Liver (tissue), 9 donors: ENCODE results near the gene HMX3. TPM values are rescaled to one million over a fixed set of nuclear protein-coding genes. Genes with fewer than 3 reads are reported as not detected.

Experiments
- DNase-seq: peaks from one replicate; pipeline ENCODE4 v3.0.0-alpha.2; 2017; ENCODE audit warnings: low spot score
- H3K27ac ChIP-seq, 2 donors: one replicate each; pipeline ENCODE4 v1.7.0; 2013; ENCODE audit warnings: inconsistent platforms in 2 of 2, low read length in 2 of 2, control low read depth in 1 of 2, low read depth in 1 of 2, mild to moderate bottlenecking in 1 of 2
- H3K27me3 ChIP-seq, 4 donors: one replicate each; pipeline versions ENCODE4 v1.6.1 to v1.7.0; 2013; ENCODE audit warnings: low read length in 3 of 4, inconsistent platforms in 1 of 4, mild to moderate bottlenecking in 1 of 4, moderate library complexity in 1 of 4; ENCODE audit not compliant: control insufficient read depth in 4 of 4, insufficient read depth in 4 of 4
- H3K36me3 ChIP-seq, 4 donors: one replicate each; pipeline versions ENCODE4 v1.6.1 to v1.7.0; 2013; ENCODE audit warnings: low read length in 3 of 4, mild to moderate bottlenecking in 3 of 4, low read depth in 1 of 4, moderate library complexity in 1 of 4; ENCODE audit not compliant: control insufficient read depth in 4 of 4, insufficient read depth in 3 of 4
- H3K4me1 ChIP-seq, 4 donors: one replicate each; pipeline versions ENCODE4 v1.6.1 to v1.7.0; 2013; ENCODE audit warnings: low read length in 3 of 4, mild to moderate bottlenecking in 3 of 4, moderate library complexity in 1 of 4; ENCODE audit not compliant: control insufficient read depth in 4 of 4, insufficient read depth in 4 of 4
- H3K4me3 ChIP-seq, 3 donors: one replicate each; pipeline versions ENCODE4 v1.6.1 to v1.7.0; 2013; ENCODE audit warnings: low read length in 3 of 3, control low read depth in 1 of 3, low read depth in 1 of 3, mild to moderate bottlenecking in 1 of 3
- H3K9ac ChIP-seq, 2 donors: one replicate each; pipeline ENCODE4 v1.7.0; 2013; ENCODE audit warnings: low read length in 2 of 2, mild to moderate bottlenecking in 2 of 2, moderate library complexity in 2 of 2, control low read depth in 1 of 2, low read depth in 1 of 2
- H3K9me3 ChIP-seq, 4 donors: one replicate each; pipeline versions ENCODE4 v1.6.1 to v1.7.0; 2013; ENCODE audit warnings: low read length in 3 of 4; ENCODE audit not compliant: control insufficient read depth in 4 of 4
- EGR1 ChIP-seq, 2 donors: IDR thresholded peaks; 2 replicates each; pipeline ENCODE4 v1.6.1; 2016 to 2018; ENCODE audit warnings: antibody characterized with exemption in 2 of 2, low read depth in 2 of 2
- FOXA1 ChIP-seq: IDR thresholded peaks from 2 replicates; pipeline ENCODE4 v1.6.1; 2016; ENCODE audit warnings: antibody characterized with exemption
- FOXA2 ChIP-seq: IDR thresholded peaks from 2 replicates; pipeline ENCODE4 v1.6.1; 2016; ENCODE audit warnings: antibody characterized with exemption
- GABPA ChIP-seq, 2 donors: IDR thresholded peaks in 1 of 2; conservative IDR thresholded peaks in 1 of 2; 2 replicates each; pipeline ENCODE4 v1.6.1; 2016; ENCODE audit warnings: antibody characterized with exemption in 2 of 2, mild to moderate bottlenecking in 1 of 2, moderate library complexity in 1 of 2
- HNF4A ChIP-seq, 2 donors: conservative IDR thresholded peaks; 2 replicates each; pipeline ENCODE4 v1.6.1; 2016; ENCODE audit warnings: antibody characterized with exemption in 2 of 2, mild to moderate bottlenecking in 2 of 2
- HNF4G ChIP-seq: IDR thresholded peaks from 2 replicates; pipeline ENCODE4 v1.6.1; 2016; ENCODE audit warnings: antibody characterized with exemption
- JUND ChIP-seq, 2 donors: IDR thresholded peaks; 2 replicates each; pipeline ENCODE4 v1.6.1; 2016; ENCODE audit warnings: antibody characterized with exemption in 2 of 2
- NR2F2 ChIP-seq: IDR thresholded peaks from 2 replicates; pipeline ENCODE4 v1.6.1; 2016; ENCODE audit warnings: antibody characterized with exemption
- RAD21 ChIP-seq, 2 donors: IDR thresholded peaks; 2 replicates each; pipeline ENCODE4 v1.6.1; 2016; ENCODE audit warnings: antibody characterized with exemption in 2 of 2, mild to moderate bottlenecking in 2 of 2
- RXRA ChIP-seq, 2 donors: IDR thresholded peaks; 2 replicates each; pipeline ENCODE4 v1.6.1; 2017 to 2018; ENCODE audit warnings: antibody characterized with exemption in 2 of 2, mild to moderate bottlenecking in 1 of 2
- SP1 ChIP-seq: IDR thresholded peaks from 2 replicates; pipeline ENCODE4 v1.6.1; 2018; ENCODE audit warnings: antibody characterized with exemption, mild to moderate bottlenecking
- TAF1 ChIP-seq: conservative IDR thresholded peaks from 2 replicates; pipeline ENCODE4 v1.6.1; 2016; ENCODE audit warnings: antibody characterized with exemption, mild to moderate bottlenecking
- YY1 ChIP-seq: IDR thresholded peaks from 2 replicates; pipeline ENCODE4 v1.6.1; 2016; ENCODE audit warnings: antibody characterized with exemption, mild to moderate bottlenecking
- WGBS: extraction: QIAGEN DNeasy Blood & Tissue Kit; methylation state at CpG from one replicate; pipeline ENCODE4 v1.1.7; 2013; 5-methylcytosine and 5-hydroxymethylcytosine counted together
- polyA plus RNA-seq, 2 donors: library from polyadenylated mRNA; stranded (reverse) in 1 of 2; unstranded in 1 of 2; fragments of 200-250 nt in 1 of 2; fragments of >200 nt in 1 of 2; fragmentation: Nextera tagmentation in 1 of 2; extraction: Ambion mirVana in 1 of 2; gene quantifications; one replicate each; pipeline versions ENCODE4 v1.2.1 to v1.2.3, GENCODE V29; 2013 to 2015
- total RNA-seq, 2 donors: library from RNA; depleted of rRNA; stranded (reverse); fragments of >200 nt; gene quantifications; one replicate each; pipeline ENCODE4 v1.2.3, GENCODE V29; 2014
- TF ChIP-seq, protein P1 (sequence below): IDR thresholded peaks from 2 replicates; pipeline ENCODE4 v1.6.1; 2016; ENCODE audit warnings: antibody characterized with exemption
- TF ChIP-seq, protein P2 (sequence below): IDR thresholded peaks from 2 replicates; pipeline ENCODE4 v1.6.1; 2016; ENCODE audit warnings: antibody characterized with exemption
- TF ChIP-seq, protein P3 (sequence below): fragments of 150-350 bp; IDR thresholded peaks from 2 replicates; pipeline ENCODE4 v1.5.1; 2017; ENCODE audit warnings: improper control_type of control experiment, low read depth, low read length; ENCODE audit not compliant: missing input control
- TF ChIP-seq, protein P4 (sequence below): IDR thresholded peaks from 2 replicates; pipeline ENCODE4 v1.6.1; 2016; ENCODE audit warnings: antibody characterized with exemption
- TF ChIP-seq, protein P5 (sequence below): IDR thresholded peaks from 2 replicates; pipeline ENCODE4 v1.6.1; 2016; ENCODE audit warnings: antibody characterized with exemption, mild to moderate bottlenecking
- donor health status: healthy.
- donor health status: healthy.
- donor health status: healthy.
- donor health status: healthy.
- donor health status: healthy.

Gene HMX3
- total and polyA plus RNA-seq, 4 donors, result not detected

DNA sequence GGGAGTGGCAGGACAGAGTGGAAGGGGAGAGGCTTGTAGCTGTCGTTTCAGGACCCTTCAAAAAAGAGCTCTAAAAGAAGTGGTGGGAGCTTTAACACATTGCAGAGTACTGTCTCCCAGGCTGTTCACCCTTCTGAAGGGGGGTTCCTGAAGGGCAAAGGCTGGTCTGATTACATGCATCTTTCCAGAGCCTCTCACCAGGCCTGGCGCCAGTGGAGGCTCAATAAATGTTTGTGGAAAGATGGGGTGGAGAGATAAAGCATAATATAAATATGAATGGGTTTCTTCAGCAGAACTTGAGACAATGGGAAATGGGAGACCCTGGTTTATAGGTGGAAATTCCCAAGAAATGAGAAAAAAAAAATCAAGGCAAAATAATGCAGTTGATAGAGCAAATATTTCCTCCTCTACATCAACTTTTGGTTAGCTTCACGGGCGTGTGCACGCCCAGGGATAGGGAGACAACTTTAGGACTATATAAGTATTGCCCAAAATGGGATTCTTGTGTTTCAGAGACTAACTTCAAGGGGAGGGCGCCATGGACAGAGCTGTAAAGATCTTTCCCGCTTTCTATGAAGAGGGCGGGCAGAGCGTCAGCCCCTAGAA, 17.8 kb downstream of the HMX3 start:
- no peak for DNase-seq
- Histone ChIP-seq H3K9ac (no peak overlapping the region), H3K9me3 (no peaks in the 10 kb centered on the region), H3K27ac (no peak overlapping the region), H3K27me3 (peaks cover 8 to 26% (median 12%) of the 10 kb centered on the region in 4 donors), H3K4me3 (no peak overlapping the region), H3K36me3 (peaks cover 0 to 10% (median 6%) of the 10 kb centered on the region in 4 donors), H3K4me1 (peaks cover 7 to 38% (median 35%) of the 10 kb centered on the region in 4 donors)
- 38% methylated on average over 9 of the region's 9 CpGs for WGBS
- TF ChIP-seq, protein P1, sequence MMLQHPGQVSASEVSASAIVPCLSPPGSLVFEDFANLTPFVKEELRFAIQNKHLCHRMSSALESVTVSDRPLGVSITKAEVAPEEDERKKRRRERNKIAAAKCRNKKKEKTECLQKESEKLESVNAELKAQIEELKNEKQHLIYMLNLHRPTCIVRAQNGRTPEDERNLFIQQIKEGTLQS, result no peak
- TF ChIP-seq NR2F2, result peak; percentile 5

DNA sequence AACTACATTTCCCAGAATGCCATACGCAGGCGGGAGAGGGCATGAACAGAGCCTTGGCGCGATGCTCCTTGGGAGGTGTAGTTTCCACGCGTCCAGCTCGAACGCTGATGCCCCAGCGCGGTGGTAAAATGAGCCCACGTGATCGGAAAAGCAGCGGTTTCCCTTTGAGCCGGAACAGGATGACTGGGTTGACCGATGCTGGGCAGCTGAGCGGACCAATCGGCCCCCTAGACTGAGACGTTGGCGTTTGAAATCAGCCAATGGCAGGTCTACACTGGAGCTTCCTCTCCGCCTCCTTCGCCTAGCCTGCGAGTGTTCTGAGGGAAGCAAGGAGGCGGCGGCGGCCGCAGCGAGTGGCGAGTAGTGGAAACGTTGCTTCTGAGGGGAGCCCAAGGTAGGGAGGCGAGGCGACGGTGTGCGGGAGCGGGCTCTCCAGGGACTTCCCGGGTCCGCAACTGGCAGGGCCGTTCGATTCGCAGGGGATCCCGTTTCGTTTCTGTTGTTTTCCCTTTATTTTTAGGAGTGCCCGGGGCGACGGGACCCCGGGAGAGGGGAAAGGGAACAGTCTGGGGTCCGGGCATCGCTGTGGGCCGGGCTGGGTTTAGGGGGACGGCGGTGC, 18.4 kb downstream of the HMX3 start, which contains the start of gene BUB3:
Gene BUB3, plus strand, starts transcription at position 311 of the 619 bp plus-strand sequence. CDS start 516 bp downstream, outside the sequence.
- peaks cover 7 to 36% (median 33%) of the 10 kb centered on the region in 4 donors for H3K4me1 ChIP-seq
- peaks cover 6 to 24% (median 9%) of the 10 kb centered on the region in 4 donors for H3K27me3 ChIP-seq
- peak within 1 kb of the TSS; percentile 33 to 73 for H3K9ac ChIP-seq
- WGBS, result under 1% methylated on average over 50 of the region's 50 CpGs
- H3K9me3 ChIP-seq, result no peaks in the 10 kb centered on the region
- DNase-seq, result peak; percentile 93
- peak within 1 kb of the TSS; percentile 60 to 79 for H3K27ac ChIP-seq
- peaks cover 0 to 13% (median 6%) of the 10 kb centered on the region in 4 donors for H3K36me3 ChIP-seq
- H3K4me3 ChIP-seq, result peak within 1 kb of the TSS; percentile 70 to 88 (median 81)
- TF ChIP-seq, protein P2, sequence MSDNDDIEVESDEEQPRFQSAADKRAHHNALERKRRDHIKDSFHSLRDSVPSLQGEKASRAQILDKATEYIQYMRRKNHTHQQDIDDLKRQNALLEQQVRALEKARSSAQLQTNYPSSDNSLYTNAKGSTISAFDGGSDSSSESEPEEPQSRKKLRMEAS, result peak; percentile 87
- TF ChIP-seq EGR1 (IDR thresholded peaks at IDR 0.05; ENCODE audit: low read depth in 2 of 2), result peak in 1 of 2 donors; percentile 52
- TF ChIP-seq FOXA2, result no peak
- peak; percentile 3 for TF ChIP-seq NR2F2
- peak in 1 of 2 donors; percentile 22 for TF ChIP-seq JUND (IDR thresholded peaks at IDR 0.05)
- TF ChIP-seq FOXA1, result no peak
- peak; percentile 44 to 52 for TF ChIP-seq RXRA (IDR thresholded peaks at IDR 0.05)
- TF ChIP-seq HNF4A (conservative IDR thresholded peaks at IDR 0.05), result no peak
- no peak for TF ChIP-seq TAF1
- TF ChIP-seq, protein P1, result no peak
- TF ChIP-seq, protein P3, sequence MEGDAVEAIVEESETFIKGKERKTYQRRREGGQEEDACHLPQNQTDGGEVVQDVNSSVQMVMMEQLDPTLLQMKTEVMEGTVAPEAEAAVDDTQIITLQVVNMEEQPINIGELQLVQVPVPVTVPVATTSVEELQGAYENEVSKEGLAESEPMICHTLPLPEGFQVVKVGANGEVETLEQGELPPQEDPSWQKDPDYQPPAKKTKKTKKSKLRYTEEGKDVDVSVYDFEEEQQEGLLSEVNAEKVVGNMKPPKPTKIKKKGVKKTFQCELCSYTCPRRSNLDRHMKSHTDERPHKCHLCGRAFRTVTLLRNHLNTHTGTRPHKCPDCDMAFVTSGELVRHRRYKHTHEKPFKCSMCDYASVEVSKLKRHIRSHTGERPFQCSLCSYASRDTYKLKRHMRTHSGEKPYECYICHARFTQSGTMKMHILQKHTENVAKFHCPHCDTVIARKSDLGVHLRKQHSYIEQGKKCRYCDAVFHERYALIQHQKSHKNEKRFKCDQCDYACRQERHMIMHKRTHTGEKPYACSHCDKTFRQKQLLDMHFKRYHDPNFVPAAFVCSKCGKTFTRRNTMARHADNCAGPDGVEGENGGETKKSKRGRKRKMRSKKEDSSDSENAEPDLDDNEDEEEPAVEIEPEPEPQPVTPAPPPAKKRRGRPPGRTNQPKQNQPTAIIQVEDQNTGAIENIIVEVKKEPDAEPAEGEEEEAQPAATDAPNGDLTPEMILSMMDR, result peak; percentile 30
- TF ChIP-seq GABPA (IDR thresholded peaks at IDR 0.05 in 1 of 2, conservative IDR thresholded peaks at IDR 0.05 in 1 of 2), result peak; percentile 74 to 94
- TF ChIP-seq, protein P4, sequence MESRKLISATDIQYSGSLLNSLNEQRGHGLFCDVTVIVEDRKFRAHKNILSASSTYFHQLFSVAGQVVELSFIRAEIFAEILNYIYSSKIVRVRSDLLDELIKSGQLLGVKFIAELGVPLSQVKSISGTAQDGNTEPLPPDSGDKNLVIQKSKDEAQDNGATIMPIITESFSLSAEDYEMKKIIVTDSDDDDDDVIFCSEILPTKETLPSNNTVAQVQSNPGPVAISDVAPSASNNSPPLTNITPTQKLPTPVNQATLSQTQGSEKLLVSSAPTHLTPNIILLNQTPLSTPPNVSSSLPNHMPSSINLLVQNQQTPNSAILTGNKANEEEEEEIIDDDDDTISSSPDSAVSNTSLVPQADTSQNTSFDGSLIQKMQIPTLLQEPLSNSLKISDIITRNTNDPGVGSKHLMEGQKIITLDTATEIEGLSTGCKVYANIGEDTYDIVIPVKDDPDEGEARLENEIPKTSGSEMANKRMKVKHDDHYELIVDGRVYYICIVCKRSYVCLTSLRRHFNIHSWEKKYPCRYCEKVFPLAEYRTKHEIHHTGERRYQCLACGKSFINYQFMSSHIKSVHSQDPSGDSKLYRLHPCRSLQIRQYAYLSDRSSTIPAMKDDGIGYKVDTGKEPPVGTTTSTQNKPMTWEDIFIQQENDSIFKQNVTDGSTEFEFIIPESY, result peak; percentile 72
- peak; percentile 17 to 40 for TF ChIP-seq RAD21 (IDR thresholded peaks at IDR 0.05)
- no peak for TF ChIP-seq HNF4G
- TF ChIP-seq, protein P5, sequence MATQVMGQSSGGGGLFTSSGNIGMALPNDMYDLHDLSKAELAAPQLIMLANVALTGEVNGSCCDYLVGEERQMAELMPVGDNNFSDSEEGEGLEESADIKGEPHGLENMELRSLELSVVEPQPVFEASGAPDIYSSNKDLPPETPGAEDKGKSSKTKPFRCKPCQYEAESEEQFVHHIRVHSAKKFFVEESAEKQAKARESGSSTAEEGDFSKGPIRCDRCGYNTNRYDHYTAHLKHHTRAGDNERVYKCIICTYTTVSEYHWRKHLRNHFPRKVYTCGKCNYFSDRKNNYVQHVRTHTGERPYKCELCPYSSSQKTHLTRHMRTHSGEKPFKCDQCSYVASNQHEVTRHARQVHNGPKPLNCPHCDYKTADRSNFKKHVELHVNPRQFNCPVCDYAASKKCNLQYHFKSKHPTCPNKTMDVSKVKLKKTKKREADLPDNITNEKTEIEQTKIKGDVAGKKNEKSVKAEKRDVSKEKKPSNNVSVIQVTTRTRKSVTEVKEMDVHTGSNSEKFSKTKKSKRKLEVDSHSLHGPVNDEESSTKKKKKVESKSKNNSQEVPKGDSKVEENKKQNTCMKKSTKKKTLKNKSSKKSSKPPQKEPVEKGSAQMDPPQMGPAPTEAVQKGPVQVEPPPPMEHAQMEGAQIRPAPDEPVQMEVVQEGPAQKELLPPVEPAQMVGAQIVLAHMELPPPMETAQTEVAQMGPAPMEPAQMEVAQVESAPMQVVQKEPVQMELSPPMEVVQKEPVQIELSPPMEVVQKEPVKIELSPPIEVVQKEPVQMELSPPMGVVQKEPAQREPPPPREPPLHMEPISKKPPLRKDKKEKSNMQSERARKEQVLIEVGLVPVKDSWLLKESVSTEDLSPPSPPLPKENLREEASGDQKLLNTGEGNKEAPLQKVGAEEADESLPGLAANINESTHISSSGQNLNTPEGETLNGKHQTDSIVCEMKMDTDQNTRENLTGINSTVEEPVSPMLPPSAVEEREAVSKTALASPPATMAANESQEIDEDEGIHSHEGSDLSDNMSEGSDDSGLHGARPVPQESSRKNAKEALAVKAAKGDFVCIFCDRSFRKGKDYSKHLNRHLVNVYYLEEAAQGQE, result peak; percentile 35
- peak; percentile 73 for TF ChIP-seq YY1
- peak; percentile 91 for TF ChIP-seq SP1
